DOHH2 (cell line): ENCODE measurements around the gene B4GALT7.
"Not testable (repeated sequence)": the region's sequence is repeated elsewhere in the genome, so short reads cannot be mapped to it uniquely, and the experiment has no call there.

Experiments used
- H3F3A ChIP-seq: fragments of 200-600 bp; sonication (generic), shearing (Covaris generic); 2 replicates; pipeline ENCODE4 v1.6.0; 2016; ENCODE audit warnings: antibody characterized with exemption, mild to moderate bottlenecking; ENCODE audit not compliant: control insufficient read depth, insufficient read depth
- H3K27ac ChIP-seq: fragments of 200-600 bp; sonication (generic); 2 replicates; pipeline ENCODE4 v1.5.1; 2014; ENCODE audit warnings: low read depth, mild to moderate bottlenecking, low read length, moderate library complexity
- H3K27me3 ChIP-seq: fragments of 200-600 bp; sonication (generic); 2 replicates; pipeline ENCODE4 v1.6.1; 2014; ENCODE audit warnings: mild to moderate bottlenecking, low read length, mixed read lengths; ENCODE audit not compliant: control insufficient read depth
- H3K36me3 ChIP-seq: fragments of 200-600 bp; sonication (generic); 2 replicates; pipeline ENCODE4 v1.6.1; 2014; ENCODE audit warnings: mild to moderate bottlenecking, low read length, moderate library complexity, mixed read lengths; ENCODE audit not compliant: control insufficient read depth
- H3K4me1 ChIP-seq: fragments of 200-600 bp; sonication (generic); 2 replicates; pipeline ENCODE4 v1.6.1; 2014; ENCODE audit warnings: mild to moderate bottlenecking, low read length, mixed read lengths; ENCODE audit not compliant: control insufficient read depth
- H3K4me2 ChIP-seq: fragments of 200-600 bp; sonication (generic); 2 replicates; pipeline ENCODE4 v1.6.0; 2014; ENCODE audit warnings: mild to moderate bottlenecking, low read length, moderate library complexity
- H3K4me3 ChIP-seq: fragments of 200-600 bp; sonication (generic); 2 replicates; pipeline ENCODE4 v1.5.1; 2014; ENCODE audit warnings: mild to moderate bottlenecking, low read length, mixed read lengths
- H3K79me2 ChIP-seq: fragments of 200-600 bp; sonication (generic); 2 replicates; pipeline ENCODE4 v1.6.1; 2014; ENCODE audit warnings: mild to moderate bottlenecking, low read length, mixed read lengths; ENCODE audit not compliant: control insufficient read depth
- H3K9me2 ChIP-seq: fragments of 200-600 bp; sonication (generic); replicated peaks from 2 replicates; pipeline ENCODE4 v1.6.1; 2014; ENCODE audit warnings: mild to moderate bottlenecking, low read length, mixed read lengths; ENCODE audit not compliant: control insufficient read depth
- H3K9me3 ChIP-seq: fragments of 200-600 bp; sonication (generic); 2 replicates; pipeline ENCODE4 v1.6.1; 2014; ENCODE audit warnings: antibody characterized with exemption, low read length, mixed read lengths; ENCODE audit not compliant: control insufficient read depth, insufficient read depth
- H4K20me1 ChIP-seq: fragments of 200-600 bp; sonication (generic); 2 replicates; pipeline ENCODE4 v1.6.0; 2014; ENCODE audit warnings: low read depth, mild to moderate bottlenecking, antibody characterized with exemption, low read length, moderate library complexity; ENCODE audit not compliant: control insufficient read depth, insufficient read depth
- EZH2phosphoT487 ChIP-seq: fragments of 200-600 bp; sonication (generic); IDR thresholded peaks from 2 replicates; pipeline ENCODE4 v1.6.1; 2017; ENCODE audit warnings: borderline replicate concordance, mild to moderate bottlenecking, antibody characterized with exemption, low read length, moderate library complexity, mixed read lengths
- TF ChIP-seq, protein P1 (sequence below): fragments of 200-600 bp; sonication (generic); IDR thresholded peaks from one replicate; pipeline ENCODE4 v1.5.1; 2014; ENCODE audit warnings: antibody characterized with exemption, mild to moderate bottlenecking, low read depth, low read length; ENCODE audit not compliant: poor library complexity, severe bottlenecking

B4GALT7 gene

DNA sequence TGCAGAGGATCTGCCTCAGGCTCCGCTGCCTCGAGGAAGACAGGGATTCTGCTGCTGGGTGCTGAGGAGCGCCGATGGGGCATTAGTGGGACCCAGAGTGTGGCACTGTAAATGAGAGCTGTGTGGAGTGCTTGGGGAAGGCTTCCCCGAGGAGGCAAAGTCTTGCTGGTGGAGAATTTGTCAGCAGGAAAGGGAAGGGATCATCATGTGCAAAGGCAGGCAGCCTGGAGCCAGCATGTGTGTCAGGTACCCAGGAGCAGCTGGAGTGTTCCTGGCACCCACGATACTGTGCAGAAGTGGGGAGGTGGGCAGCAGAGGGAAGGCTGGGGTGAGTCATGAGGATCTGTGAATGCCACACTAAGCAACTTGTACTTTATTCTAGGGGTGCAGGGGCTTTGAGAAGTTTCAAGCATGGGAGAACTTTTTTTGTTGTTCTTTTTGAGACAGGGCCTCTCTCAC, 12.3 kb downstream of the B4GALT7 start:
- no peak overlapping the region for H3K4me3 ChIP-seq
- H4K20me1 ChIP-seq, result no peaks in the 10 kb centered on the region
- no peak overlapping the region for H3K27ac ChIP-seq
- peaks cover 5% of the 10 kb centered on the region; the same call in 1 of the 2 replicates for H3K4me1 ChIP-seq
- H3K4me2 ChIP-seq, result no peak overlapping the region
- H3K9me2 ChIP-seq, result no peaks in the 10 kb centered on the region
- no peak for TF ChIP-seq EZH2phosphoT487
- TF ChIP-seq, protein P1, sequence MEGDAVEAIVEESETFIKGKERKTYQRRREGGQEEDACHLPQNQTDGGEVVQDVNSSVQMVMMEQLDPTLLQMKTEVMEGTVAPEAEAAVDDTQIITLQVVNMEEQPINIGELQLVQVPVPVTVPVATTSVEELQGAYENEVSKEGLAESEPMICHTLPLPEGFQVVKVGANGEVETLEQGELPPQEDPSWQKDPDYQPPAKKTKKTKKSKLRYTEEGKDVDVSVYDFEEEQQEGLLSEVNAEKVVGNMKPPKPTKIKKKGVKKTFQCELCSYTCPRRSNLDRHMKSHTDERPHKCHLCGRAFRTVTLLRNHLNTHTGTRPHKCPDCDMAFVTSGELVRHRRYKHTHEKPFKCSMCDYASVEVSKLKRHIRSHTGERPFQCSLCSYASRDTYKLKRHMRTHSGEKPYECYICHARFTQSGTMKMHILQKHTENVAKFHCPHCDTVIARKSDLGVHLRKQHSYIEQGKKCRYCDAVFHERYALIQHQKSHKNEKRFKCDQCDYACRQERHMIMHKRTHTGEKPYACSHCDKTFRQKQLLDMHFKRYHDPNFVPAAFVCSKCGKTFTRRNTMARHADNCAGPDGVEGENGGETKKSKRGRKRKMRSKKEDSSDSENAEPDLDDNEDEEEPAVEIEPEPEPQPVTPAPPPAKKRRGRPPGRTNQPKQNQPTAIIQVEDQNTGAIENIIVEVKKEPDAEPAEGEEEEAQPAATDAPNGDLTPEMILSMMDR, result no peak
- H3K79me2 ChIP-seq, result no peaks in the 10 kb centered on the region; the same call in 1 of the 2 replicates
- peaks cover 11% of the 10 kb centered on the region for H3F3A ChIP-seq
- H3K27me3 ChIP-seq, result no peaks in the 10 kb centered on the region
- H3K36me3 ChIP-seq, result peaks cover 29% of the 10 kb centered on the region
- no peaks in the 10 kb centered on the region for H3K9me3 ChIP-seq

GRCh38 chr5:177620560-177620959, 20.6 kb downstream of the B4GALT7 start:
- no peak overlapping the region for H3K4me2 ChIP-seq
- H3K4me1 ChIP-seq, result no peaks in the 10 kb centered on the region
- H3K4me3 ChIP-seq, result no peak overlapping the region
- TF ChIP-seq, protein P1, result no peak
- H3K9me2 ChIP-seq, result no peaks in the 10 kb centered on the region
- H3K27me3 ChIP-seq, result no peaks in the 10 kb centered on the region
- peaks cover 63% of the 10 kb centered on the region for H3K36me3 ChIP-seq
- no peaks in the 10 kb centered on the region; the same call in 1 of the 2 replicates for H3F3A ChIP-seq
- H3K9me3 ChIP-seq, result no peaks in the 10 kb centered on the region
- H3K27ac ChIP-seq, result no peak overlapping the region
- H4K20me1 ChIP-seq, result no peaks in the 10 kb centered on the region
- H3K79me2 ChIP-seq, result no peaks in the 10 kb centered on the region

DNA sequence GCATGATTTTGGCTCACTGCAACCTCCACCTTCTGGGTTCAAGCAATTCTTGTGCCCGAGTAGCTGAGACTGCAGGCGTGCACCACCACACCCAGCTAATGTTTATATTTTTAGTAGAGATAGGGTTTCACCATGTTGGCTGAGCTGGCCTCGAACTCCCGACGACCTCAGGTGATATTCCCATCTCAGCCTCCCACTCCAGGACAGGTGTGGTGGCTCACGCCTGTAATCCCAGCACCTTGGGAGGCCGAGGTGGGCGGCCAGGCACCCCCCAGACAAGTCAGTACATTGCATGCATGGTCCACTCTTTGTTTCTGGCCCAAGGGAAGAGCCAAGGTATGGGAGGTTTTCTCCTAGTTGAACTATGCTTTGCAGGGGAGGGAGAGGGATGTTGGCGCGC, 24.2 kb downstream of the B4GALT7 start:
- H3K9me3 ChIP-seq, H3K9me2 ChIP-seq, H3K4me2 ChIP-seq, H4K20me1 ChIP-seq, H3F3A ChIP-seq, H3K79me2 ChIP-seq, H3K27me3 ChIP-seq, H3K4me3 ChIP-seq, H3K4me1 ChIP-seq, H3K27ac ChIP-seq: not testable (repeated sequence)
- H3K36me3 ChIP-seq, result peaks cover 51% of the 10 kb centered on the region

DNA sequence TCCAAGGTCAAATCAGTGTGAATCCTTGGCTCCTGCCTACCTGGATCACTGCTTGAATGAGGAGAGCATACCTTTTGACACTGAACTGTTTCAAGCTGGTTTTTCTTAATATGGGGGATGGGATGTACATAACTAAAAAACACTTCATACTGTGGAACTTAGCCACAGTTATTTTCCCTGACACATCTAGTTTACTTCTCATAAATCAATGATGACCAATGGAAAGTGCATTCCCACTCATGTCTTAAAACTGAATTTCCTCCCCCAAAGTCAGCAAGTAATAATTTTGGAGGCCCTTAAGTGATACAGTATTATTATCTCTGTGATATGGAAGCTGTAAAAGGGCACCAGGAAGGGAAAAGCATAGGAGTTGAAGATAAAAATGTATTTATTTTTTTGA, 30.3 kb downstream of the B4GALT7 start:
- H3K9me2 ChIP-seq, H3K27ac ChIP-seq, H3K27me3 ChIP-seq, H3K4me1 ChIP-seq, H3K9me3 ChIP-seq, H3K79me2 ChIP-seq, H3K4me3 ChIP-seq, H4K20me1 ChIP-seq, H3K4me2 ChIP-seq, H3F3A ChIP-seq, H3K36me3 ChIP-seq: not testable (repeated sequence)

DNA sequence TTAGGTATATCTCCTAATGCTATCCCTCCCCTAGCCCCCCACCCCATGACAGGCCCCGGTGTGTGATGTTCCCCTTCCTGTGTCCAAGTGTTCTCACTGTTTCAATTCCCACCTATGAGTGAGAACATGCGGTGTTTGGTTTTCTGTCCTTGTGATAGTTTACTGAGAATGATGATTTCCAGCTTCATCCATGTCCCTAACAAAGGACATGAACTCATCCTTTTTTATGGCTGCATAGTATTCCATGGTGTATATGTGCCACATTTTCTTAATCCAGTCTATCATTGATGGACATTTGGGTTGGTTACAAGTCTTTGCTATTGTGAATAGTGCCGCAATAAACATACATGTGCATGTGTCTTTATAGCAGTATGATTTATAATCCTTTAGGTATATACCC, 35.0 kb downstream of the B4GALT7 start:
- not testable (repeated sequence) for H3F3A ChIP-seq, H3K27me3 ChIP-seq, H3K4me3 ChIP-seq, H4K20me1 ChIP-seq, H3K36me3 ChIP-seq, H3K79me2 ChIP-seq, H3K4me2 ChIP-seq, H3K9me2 ChIP-seq, H3K27ac ChIP-seq, H3K4me1 ChIP-seq, H3K9me3 ChIP-seq

DNA sequence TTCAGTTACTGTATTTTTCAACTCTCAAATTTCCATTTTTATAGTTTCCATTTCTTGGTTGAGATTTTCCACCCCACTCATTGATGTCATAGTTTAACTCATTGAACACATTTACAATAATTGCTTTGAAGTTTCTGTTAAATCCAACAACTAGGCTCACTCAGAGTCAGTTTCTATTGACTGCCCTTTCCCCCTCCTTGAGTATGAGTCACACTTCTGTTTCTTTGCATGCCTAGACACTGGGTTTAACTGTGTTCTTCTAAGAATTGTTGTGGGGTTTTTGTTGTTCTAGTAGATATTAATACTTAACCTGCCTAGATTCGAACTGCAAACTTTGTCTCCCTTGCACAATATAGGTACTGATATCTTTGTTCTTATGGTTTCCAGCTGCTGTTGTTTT, 45.5 kb downstream of the B4GALT7 start:
- H3K27ac ChIP-seq, H3K4me3 ChIP-seq, H3K36me3 ChIP-seq, H3K9me3 ChIP-seq, H3K79me2 ChIP-seq, H3K4me2 ChIP-seq, H4K20me1 ChIP-seq, H3K9me2 ChIP-seq, H3K4me1 ChIP-seq, H3F3A ChIP-seq, H3K27me3 ChIP-seq: not testable (repeated sequence)

- not testable (repeated sequence) for H3K9me3 ChIP-seq, H3K4me1 ChIP-seq, H3K27me3 ChIP-seq, H3K27ac ChIP-seq, H3K4me3 ChIP-seq, H4K20me1 ChIP-seq, H3F3A ChIP-seq, H3K9me2 ChIP-seq, H3K4me2 ChIP-seq, H3K36me3 ChIP-seq
- peaks cover 17% of the 10 kb centered on the region for H3K79me2 ChIP-seq
Measured at GRCh38 chr5:177651235-177651634, 51.3 kb downstream of the B4GALT7 start.
